Keratinocyte (primary cell): ENCODE results near the gene CST7. TPM values are rescaled to one million over a fixed set of nuclear protein-coding genes. Genes with fewer than 3 reads are reported as not detected.

ENCODE experiments used
- DNase-seq: peaks from one replicate; pipeline ENCODE4 v3.0.0-alpha.2; 2011; ENCODE audit warnings: low read depth, missing footprints, low spot score
- FAIRE-seq: peaks from 2 replicates; lab custom pipeline; 2011; peaks lifted over from hg19 to GRCh38; lab: Jason Lieb, UNC
- H2AFZ ChIP-seq: 2 replicates; pipeline ENCODE4 v1.6.0; 2012; ENCODE audit warnings: low read length, control low read depth, inconsistent platforms; ENCODE audit not compliant: control insufficient read depth
- H3K27ac ChIP-seq: 2 replicates; pipeline ENCODE4 v1.5.1; 2011; ENCODE audit warnings: low read length; ENCODE audit not compliant: control insufficient read depth, insufficient read depth
- H3K27me3 ChIP-seq: 3 replicates; pipeline ENCODE4 v1.6.0; 2011; ENCODE audit warnings: low read length; ENCODE audit not compliant: control insufficient read depth, insufficient read depth; ENCODE audit errors: extremely low read depth
- H3K36me3 ChIP-seq, 2 experiments: 2 replicates in 1 of 2; 3 replicates in 1 of 2; pipeline ENCODE4 v1.5.1; 2011; ENCODE audit warnings: low read length in 2 of 2, mild to moderate bottlenecking in 1 of 2; ENCODE audit not compliant: control insufficient read depth in 2 of 2, insufficient read depth in 2 of 2; ENCODE audit errors: extremely low read depth in 1 of 2
- H3K4me1 ChIP-seq: 3 replicates; pipeline ENCODE4 v1.5.1; 2011; ENCODE audit warnings: low read length; ENCODE audit not compliant: control insufficient read depth, insufficient read depth; ENCODE audit errors: extremely low read depth
- H3K4me2 ChIP-seq: 3 replicates; pipeline ENCODE4 v1.6.0; 2011; ENCODE audit warnings: low read depth, low read length; ENCODE audit not compliant: control insufficient read depth, insufficient read depth; ENCODE audit errors: extremely low read depth
- H3K4me3 ChIP-seq, 3 experiments: fragments of 200-600 bp in 1 of 3; sonication (generic) in 1 of 3; 2 replicates in 2 of 3; 3 replicates in 1 of 3; pipeline ENCODE4 v1.5.1; 2011 to 2016; ENCODE audit warnings: low read length in 3 of 3, mild to moderate bottlenecking in 3 of 3, control low read depth in 2 of 3, inconsistent platforms in 1 of 3, low read depth in 1 of 3, mixed read lengths in 1 of 3, mixed run types in 1 of 3, moderate library complexity in 1 of 3; ENCODE audit not compliant: control insufficient read depth in 2 of 3, insufficient read depth in 2 of 3; ENCODE audit errors: extremely low read depth in 1 of 3
- H3K79me2 ChIP-seq: 2 replicates; pipeline ENCODE4 v1.6.0; 2012; ENCODE audit warnings: low read length; ENCODE audit not compliant: control insufficient read depth, insufficient read depth
- H3K9ac ChIP-seq: 3 replicates; pipeline ENCODE4 v1.6.0; 2011; ENCODE audit warnings: low read length; ENCODE audit not compliant: control insufficient read depth, insufficient read depth; ENCODE audit errors: extremely low read depth
- H3K9me1 ChIP-seq: 3 replicates; pipeline ENCODE4 v1.6.0; 2011; ENCODE audit warnings: low read length; ENCODE audit not compliant: control insufficient read depth, insufficient read depth; ENCODE audit errors: extremely low read depth
- H3K9me3 ChIP-seq: 2 replicates; pipeline ENCODE4 v1.5.1; 2012; ENCODE audit warnings: low read depth, low read length; ENCODE audit not compliant: control insufficient read depth
- H4K20me1 ChIP-seq: 3 replicates; pipeline ENCODE4 v1.6.0; 2011; ENCODE audit warnings: low read length; ENCODE audit not compliant: control insufficient read depth, insufficient read depth; ENCODE audit errors: extremely low read depth
- EZH2 ChIP-seq: IDR thresholded peaks from one replicate; pipeline ENCODE4 v1.6.1; 2012; ENCODE audit warnings: inconsistent platforms, mild to moderate bottlenecking, low read length, moderate library complexity
- dilution Hi-C: fragments of 300-500 bp; cut with MboI; formaldehyde crosslinking; loops from one replicate; pipeline ENCODE4 v1.7.0; 2020; ENCODE audit warnings: low sequenced_read_pairs; ENCODE audit not compliant: extremely low pct_ligation_motif_present
- polyA plus RNA-seq, 5 experiments: library from polyadenylated mRNA; depleted of rRNA in 3 of 5; stranded (reverse) in 3 of 5; stranded (forward) in 1 of 5; unstranded in 1 of 5; fragments of >200 nt; gene quantifications; 1 replicate in 1 of 5; 2 replicates in 3 of 5; 3 replicates in 1 of 5; pipeline versions ENCODE4 v1.2.1 to v1.2.3, GENCODE V29; 2011 to 2012; ENCODE audit warnings: missing spikeins in 2 of 5, low read depth in 1 of 5, low replicate concordance in 1 of 5
- TF ChIP-seq, protein P1 (sequence below), 3 experiments: IDR thresholded peaks in 1 of 3; conservative IDR thresholded peaks in 1 of 3; optimal IDR thresholded peaks in 1 of 3; 2 replicates in 2 of 3; 3 replicates in 1 of 3; pipeline versions ENCODE3 to v1.5.1; 2011; ENCODE audit warnings: low read length in 3 of 3, mild to moderate bottlenecking in 3 of 3, moderate library complexity in 2 of 3, control low read depth in 1 of 3, inconsistent platforms in 1 of 3; ENCODE audit not compliant: insufficient read depth in 2 of 3; ENCODE audit errors: extremely low read depth in 1 of 3

The CST7 gene
- polyA plus RNA-seq, 1 donor (not counting 4 experiments of a cell fraction or from before 2014, with no cell fraction given): not detected

DNA sequence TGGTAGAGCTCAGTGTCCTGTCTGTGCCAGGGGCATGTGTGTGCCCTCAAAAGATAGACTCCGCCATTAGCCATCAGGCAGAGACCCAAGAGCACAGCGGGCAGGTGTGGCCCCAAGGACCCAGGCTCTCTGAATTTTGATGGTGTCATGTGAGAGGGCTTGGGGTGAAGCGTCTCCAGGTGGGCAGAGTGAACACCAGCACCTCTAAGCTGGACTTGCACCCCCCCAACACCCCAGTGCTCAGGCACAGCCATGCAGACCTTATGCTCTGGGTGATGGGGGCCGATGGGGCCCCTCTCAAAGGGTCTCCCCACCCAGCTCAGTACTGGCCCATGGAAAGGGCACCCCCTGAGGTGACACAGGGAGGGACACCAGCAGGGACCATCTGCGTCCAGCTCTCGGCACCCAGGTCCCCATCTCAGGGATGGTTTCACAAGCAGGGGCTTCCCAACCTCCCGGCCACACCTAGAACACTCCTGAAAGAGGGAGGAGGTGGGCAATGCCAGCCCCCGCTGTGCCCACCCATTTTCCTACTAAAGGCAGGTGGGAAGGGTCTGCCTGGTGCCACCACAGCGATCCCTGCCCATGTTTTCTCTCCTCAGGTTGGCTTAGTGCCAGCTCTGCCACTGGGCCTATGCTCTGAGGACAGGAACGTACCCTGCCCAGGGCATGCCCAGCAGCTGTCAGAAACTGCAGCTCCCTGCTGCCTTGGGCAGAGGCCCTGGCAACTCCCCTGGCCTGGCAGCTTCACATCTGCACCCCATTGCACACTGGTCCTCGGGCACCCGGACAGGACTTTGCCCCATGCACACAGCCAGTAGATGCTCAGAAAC is 3.5 kb downstream of the CST7 start:
- H2AFZ ChIP-seq: no peak overlapping the region
- TF ChIP-seq, protein P1, sequence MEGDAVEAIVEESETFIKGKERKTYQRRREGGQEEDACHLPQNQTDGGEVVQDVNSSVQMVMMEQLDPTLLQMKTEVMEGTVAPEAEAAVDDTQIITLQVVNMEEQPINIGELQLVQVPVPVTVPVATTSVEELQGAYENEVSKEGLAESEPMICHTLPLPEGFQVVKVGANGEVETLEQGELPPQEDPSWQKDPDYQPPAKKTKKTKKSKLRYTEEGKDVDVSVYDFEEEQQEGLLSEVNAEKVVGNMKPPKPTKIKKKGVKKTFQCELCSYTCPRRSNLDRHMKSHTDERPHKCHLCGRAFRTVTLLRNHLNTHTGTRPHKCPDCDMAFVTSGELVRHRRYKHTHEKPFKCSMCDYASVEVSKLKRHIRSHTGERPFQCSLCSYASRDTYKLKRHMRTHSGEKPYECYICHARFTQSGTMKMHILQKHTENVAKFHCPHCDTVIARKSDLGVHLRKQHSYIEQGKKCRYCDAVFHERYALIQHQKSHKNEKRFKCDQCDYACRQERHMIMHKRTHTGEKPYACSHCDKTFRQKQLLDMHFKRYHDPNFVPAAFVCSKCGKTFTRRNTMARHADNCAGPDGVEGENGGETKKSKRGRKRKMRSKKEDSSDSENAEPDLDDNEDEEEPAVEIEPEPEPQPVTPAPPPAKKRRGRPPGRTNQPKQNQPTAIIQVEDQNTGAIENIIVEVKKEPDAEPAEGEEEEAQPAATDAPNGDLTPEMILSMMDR (optimal IDR thresholded peaks at IDR 0.05 in 1 of 3, IDR thresholded peaks at IDR 0.05 in 1 of 3, conservative IDR thresholded peaks at IDR 0.05 in 1 of 3; ENCODE audit: extremely low read depth in 1 of 3, insufficient read depth in 2 of 3, low read length in 3 of 3): no peak
- no peak for TF ChIP-seq EZH2
- H3K27me3 ChIP-seq: no peaks in the 10 kb centered on the region
- H3K9me3 ChIP-seq: no peaks in the 10 kb centered on the region
- H3K9me1 ChIP-seq: no peaks in the 10 kb centered on the region
- H3K4me3 ChIP-seq: no peak overlapping the region
- FAIRE-seq (no peak), DNase-seq (no peak)
- peaks cover 0 to 9% of the 10 kb centered on the region in 2 experiments for H3K36me3 ChIP-seq
- H3K4me1 ChIP-seq: no peaks in the 10 kb centered on the region
- dilution Hi-C loops: no loop called here
- H4K20me1 ChIP-seq: no peaks in the 10 kb centered on the region
- no peak overlapping the region for H3K9ac ChIP-seq
- no peak overlapping the region for H3K27ac ChIP-seq
- no peak overlapping the region for H3K4me2 ChIP-seq
- no peaks in the 10 kb centered on the region for H3K79me2 ChIP-seq

- H3K9me1 ChIP-seq: no peaks in the 10 kb centered on the region
- FAIRE-seq: no peak
- H3K4me3 ChIP-seq: no peak overlapping the region
- H3K9ac ChIP-seq: no peak overlapping the region
- dilution Hi-C loops: no loop called here
- no peaks in the 10 kb centered on the region for H3K4me1 ChIP-seq
- no peaks in the 10 kb centered on the region for H3K9me3 ChIP-seq
- no peaks in the 10 kb centered on the region for H3K27me3 ChIP-seq
- no peaks in the 10 kb centered on the region for H4K20me1 ChIP-seq
- H3K4me2 ChIP-seq: no peak overlapping the region
- H3K27ac ChIP-seq: no peak overlapping the region
- H2AFZ ChIP-seq: no peak overlapping the region
- no peaks in the 10 kb centered on the region for H3K79me2 ChIP-seq
- H3K36me3 ChIP-seq: peaks cover 0 to 10% of the 10 kb centered on the region in 2 experiments
- no peak for DNase-seq
- TF ChIP-seq, protein P1 (optimal IDR thresholded peaks at IDR 0.05 in 1 of 3, IDR thresholded peaks at IDR 0.05 in 1 of 3, conservative IDR thresholded peaks at IDR 0.05 in 1 of 3; ENCODE audit: extremely low read depth in 1 of 3, insufficient read depth in 2 of 3, low read length in 3 of 3): no peak
- TF ChIP-seq EZH2: no peak
Observed at GRCh38 chr20:24953209-24953575, 4.1 kb downstream of the CST7 start.
